Cardiac ventricle fibroblast (primary cell): ENCODE results near the gene C11orf87. TPM values are rescaled to one million over a fixed set of nuclear protein-coding genes. Genes with fewer than 3 reads are reported as not detected.

ENCODE experiments used
- total RNA-seq: library from RNA; depleted of rRNA; stranded (reverse); fragments of >200 nt; gene quantifications from 2 replicates; pipeline ENCODE4 v1.2.3, GENCODE V29; 2015

The C11orf87 gene
- total RNA-seq = 0.19 TPM in 1 of 2 replicates, not detected in the other

DNA sequence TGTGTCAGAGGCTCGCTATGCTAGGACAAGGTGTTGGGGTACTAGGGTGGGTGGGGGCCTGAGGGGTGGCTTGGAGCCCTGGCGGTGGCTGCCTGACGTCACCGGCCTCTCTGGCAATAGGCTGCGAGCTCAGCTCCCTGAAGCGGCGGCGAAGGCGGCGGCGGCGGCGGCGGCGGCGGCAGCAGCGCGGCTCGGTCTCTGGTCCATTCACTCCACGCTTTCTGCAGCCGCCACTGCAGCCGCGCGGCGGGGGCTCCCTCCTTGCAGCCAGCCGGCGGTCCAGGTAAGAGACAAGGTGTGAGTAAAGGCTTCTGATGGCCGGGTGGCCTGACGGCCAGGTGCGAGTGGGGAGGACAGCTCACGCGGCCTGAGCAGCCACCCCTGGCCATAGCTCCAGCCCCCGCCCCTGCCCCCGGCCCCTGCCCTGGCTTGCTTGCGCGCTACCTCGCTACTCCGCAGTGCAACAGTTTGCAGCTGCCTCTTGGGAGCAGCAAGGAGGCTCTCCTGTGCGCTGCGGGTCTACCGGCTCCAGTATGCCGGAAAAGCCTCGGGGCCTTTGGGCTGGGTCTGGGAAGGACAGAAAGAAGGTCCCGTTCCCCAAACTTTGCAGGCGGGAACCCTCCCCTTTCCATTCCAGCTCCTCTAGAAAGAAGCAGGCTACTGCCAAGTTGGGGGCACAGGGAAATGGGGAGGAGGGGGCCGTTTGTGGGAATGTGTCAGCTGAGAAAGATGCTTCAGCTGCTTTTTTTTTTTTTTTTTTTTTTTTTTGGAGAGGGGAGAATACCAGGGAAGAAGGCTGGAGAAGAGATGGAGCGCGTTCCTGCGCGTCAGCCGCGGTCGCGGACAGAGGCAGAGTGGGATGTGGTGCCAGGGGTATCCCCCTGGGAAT lies at the start of gene C11orf87:
TSS of gene C11orf87 (plus strand) at position 210 of the 889 bp plus-strand sequence. CDS start 1,444 bp downstream, outside the sequence.

